IMR-90 (cell line): ENCODE data around the gene ILK. TPM values are rescaled to one million over a fixed set of nuclear protein-coding genes. Genes with fewer than 3 reads are reported as not detected.

ENCODE experiments used
- ATAC-seq: fragments of 200-7000 bp; cut with Tn5 transposase; 2 replicates; pipeline ENCODE4 v1.9.1; 2020; ENCODE audit warnings: low read depth, mild to moderate bottlenecking, moderate library complexity
- BruUV-seq: library from RNA; stranded (reverse); fragments of 400-500 nt; replicated peaks from 2 replicates; lab custom pipeline; 2021; lab: Mats Ljungman, UMichigan
- CTCF ChIA-PET: fragments of 300-600 bp; formaldehyde crosslinking; extraction: SDS; loops from one replicate; lab custom pipeline; 2021; ENCODE audit warnings: antibody characterized with exemption; lab: Yijun Ruan, JAX
- POLR2A ChIA-PET: fragments of 300-600 bp; sonication (Branson Sonifier 250); formaldehyde crosslinking; loops from one replicate; lab custom pipeline; 2022; ENCODE audit warnings: antibody characterized with exemption; ENCODE audit not compliant: unreplicated experiment; lab: Charles Lee
- DNase-seq: peaks from one replicate; pipeline ENCODE4 v3.0.0; 2013
- H2AFZ ChIP-seq: replicated peaks from 2 replicates; pipeline ENCODE3; 2013; ENCODE audit warnings: low read length, mild to moderate bottlenecking; ENCODE audit not compliant: poor library complexity
- H2AK5ac ChIP-seq: 2 replicates; pipeline ENCODE4 v1.6.1; 2013; ENCODE audit warnings: low read depth, low read length, inconsistent platforms
- H2AK9ac ChIP-seq: replicated peaks from 2 replicates; pipeline ENCODE3; 2013; ENCODE audit warnings: mild to moderate bottlenecking, low read depth, low read length, moderate library complexity; ENCODE audit not compliant: poor library complexity
- H2BK120ac ChIP-seq: 2 replicates; pipeline ENCODE4 v1.6.1; 2013; ENCODE audit warnings: low read depth, low read length, inconsistent platforms
- H2BK15ac ChIP-seq: 3 replicates; pipeline ENCODE4 v1.6.1; 2013; ENCODE audit warnings: low read depth, low read length, inconsistent platforms
- H2BK20ac ChIP-seq: 2 replicates; pipeline ENCODE4 v1.6.1; 2013; ENCODE audit warnings: low read depth, mild to moderate bottlenecking, inconsistent platforms, low read length, moderate library complexity
- H2BK5ac ChIP-seq: 2 replicates; pipeline ENCODE4 v1.6.1; 2013; ENCODE audit warnings: mild to moderate bottlenecking, low read depth, low read length, inconsistent platforms; ENCODE audit not compliant: poor library complexity, severe bottlenecking
- H3K14ac ChIP-seq: replicated peaks from 2 replicates; pipeline ENCODE4 v1.6.1; 2013; ENCODE audit warnings: low read depth, low read length, inconsistent platforms
- H3K18ac ChIP-seq: 2 replicates; pipeline ENCODE4 v1.6.1; 2013; ENCODE audit warnings: low read depth, low read length, control low read depth
- H3K23ac ChIP-seq: 2 replicates; pipeline ENCODE4 v1.6.1; 2013; ENCODE audit warnings: low read depth, low read length, inconsistent platforms
- H3K27ac ChIP-seq: 2 replicates; pipeline ENCODE4 v1.5.1; 2013; ENCODE audit warnings: mild to moderate bottlenecking, control low read depth, low read length; ENCODE audit not compliant: insufficient read depth
- H3K27me3 ChIP-seq: 2 replicates; pipeline ENCODE4 v1.6.1; 2013; ENCODE audit warnings: low read length; ENCODE audit not compliant: control insufficient read depth, insufficient read depth
- H3K36me3 ChIP-seq: 2 replicates; pipeline ENCODE4 v1.6.1; 2013; ENCODE audit warnings: low read length, mixed read lengths; ENCODE audit not compliant: control insufficient read depth, insufficient read depth
- H3K4ac ChIP-seq: 2 replicates; pipeline ENCODE4 v1.6.1; 2013; ENCODE audit warnings: low read depth, low read length, inconsistent platforms
- H3K4me1 ChIP-seq: 2 replicates; pipeline ENCODE4 v1.6.1; 2013; ENCODE audit warnings: low read length, mixed read lengths; ENCODE audit not compliant: control insufficient read depth, insufficient read depth
- H3K4me2 ChIP-seq: 2 replicates; pipeline ENCODE4 v1.6.1; 2013; ENCODE audit warnings: low read depth, mild to moderate bottlenecking, control low read depth, low read length, moderate library complexity
- H3K4me3 ChIP-seq: 2 replicates; pipeline ENCODE4 v1.5.1; 2013; ENCODE audit warnings: low read depth, mild to moderate bottlenecking, control low read depth, low read length, moderate library complexity; ENCODE audit not compliant: insufficient read depth
- H3K56ac ChIP-seq: 2 replicates; pipeline ENCODE4 v1.6.1; 2013; ENCODE audit warnings: low read length, inconsistent platforms; ENCODE audit not compliant: insufficient read depth; ENCODE audit errors: extremely low read depth
- H3K79me1 ChIP-seq, 2 experiments: 2 replicates each; pipeline ENCODE4 v1.6.1; 2013; ENCODE audit warnings: low read length in 2 of 2, inconsistent platforms in 1 of 2, low read depth in 1 of 2
- H3K9ac ChIP-seq: 2 replicates; pipeline ENCODE4 v1.6.1; 2013; ENCODE audit warnings: low read depth, low read length, control low read depth
- H3K9me1 ChIP-seq: 2 replicates; pipeline ENCODE4 v1.6.1; 2013; ENCODE audit warnings: low read length, inconsistent platforms; ENCODE audit not compliant: insufficient read depth
- H3K9me3 ChIP-seq: 2 replicates; pipeline ENCODE4 v1.6.1; 2013; ENCODE audit warnings: low read length; ENCODE audit not compliant: control insufficient read depth, insufficient read depth
- H4K20me1 ChIP-seq: 2 replicates; pipeline ENCODE4 v1.6.1; 2013; ENCODE audit warnings: low read length, inconsistent platforms; ENCODE audit not compliant: insufficient read depth
- H4K5ac ChIP-seq: 2 replicates; pipeline ENCODE4 v1.6.1; 2013; ENCODE audit warnings: mild to moderate bottlenecking, low read depth, low read length, control low read depth
- H4K8ac ChIP-seq, 2 experiments: 2 replicates each; pipeline ENCODE4 v1.6.1; 2013; ENCODE audit warnings: low read depth in 2 of 2, low read length in 2 of 2, control low read depth in 1 of 2, inconsistent platforms in 1 of 2
- H4K91ac ChIP-seq: 2 replicates; pipeline ENCODE4 v1.6.1; 2013; ENCODE audit warnings: low read depth, low read length, inconsistent platforms; ENCODE audit not compliant: insufficient read depth
- BHLHE40 ChIP-seq: fragments of 150-350 bp; IDR thresholded peaks from 2 replicates; pipeline ENCODE4 v1.6.1; 2016; ENCODE audit warnings: mild to moderate bottlenecking, low read depth, low read length
- CEBPB ChIP-seq: IDR thresholded peaks from 2 replicates; pipeline ENCODE4 v1.6.1; 2012; ENCODE audit warnings: low read depth, low read length, improper control_type of control experiment
- CHD1 ChIP-seq: IDR thresholded peaks from 2 replicates; pipeline ENCODE4 v1.6.1; 2012; ENCODE audit warnings: low read depth, low read length, improper control_type of control experiment
- FOS ChIP-seq: fragments of 150-350 bp; IDR thresholded peaks from 2 replicates; pipeline ENCODE4 v1.6.1; 2016; ENCODE audit warnings: low read depth, low read length
- MAFK ChIP-seq: IDR thresholded peaks from 2 replicates; pipeline ENCODE4 v1.6.1; 2012; ENCODE audit warnings: low read depth, low read length, improper control_type of control experiment
- MAZ ChIP-seq: IDR thresholded peaks from 2 replicates; pipeline ENCODE4 v1.6.1; 2012; ENCODE audit warnings: low read depth, mild to moderate bottlenecking, low read length, improper control_type of control experiment, moderate library complexity, borderline replicate concordance
- MXI1 ChIP-seq: IDR thresholded peaks from 2 replicates; pipeline ENCODE4 v1.6.1; 2012; ENCODE audit warnings: low read depth, mild to moderate bottlenecking, low read length, moderate library complexity, borderline replicate concordance
- NFE2L2 ChIP-seq: fragments of 150-350 bp; IDR thresholded peaks from 2 replicates; pipeline ENCODE4 v1.6.1; 2016; ENCODE audit warnings: low read depth, mild to moderate bottlenecking, low read length
- POLR2A ChIP-seq: IDR thresholded peaks from 2 replicates; pipeline ENCODE4 v1.6.1; 2012; ENCODE audit warnings: mild to moderate bottlenecking, low read depth, low read length
- RAD21 ChIP-seq: IDR thresholded peaks from 2 replicates; pipeline ENCODE4 v1.6.1; 2012; ENCODE audit warnings: low read length, improper control_type of control experiment
- RCOR1 ChIP-seq: IDR thresholded peaks from 2 replicates; pipeline ENCODE4 v1.6.1; 2012; ENCODE audit warnings: mild to moderate bottlenecking, low read length, improper control_type of control experiment; ENCODE audit not compliant: insufficient replicate concordance
- RFX5 ChIP-seq: IDR thresholded peaks from 2 replicates; pipeline ENCODE4 v1.8.0; 2012; ENCODE audit warnings: low read depth, mild to moderate bottlenecking, low read length, moderate library complexity
- SMC3 ChIP-seq: fragments of 150-350 bp; IDR thresholded peaks from 2 replicates; pipeline ENCODE4 v1.6.1; 2016; ENCODE audit warnings: low read depth, mild to moderate bottlenecking, antibody characterized with exemption, low read length, moderate library complexity
- WGBS, 2 experiments: methylation state at CpG; one replicate each; pipeline versions ENCODE4 v1.1.5 to v1.1.7; 2013; ENCODE audit warnings: missing lambda C conversion rate in 2 of 2; ENCODE audit not compliant: insufficient read length in 1 of 2; ENCODE audit errors: extremely low coverage in 2 of 2; 5-methylcytosine and 5-hydroxymethylcytosine counted together
- dilution Hi-C: fragments of 300-500 bp; cut with HindIII; formaldehyde crosslinking; loops from one replicate; pipeline ENCODE4 v1.14.3; 2018; ENCODE audit warnings: low sequenced_read_pairs; ENCODE audit not compliant: unreplicated experiment
- in situ Hi-C: fragments of 300-500 bp; cut with MboI; formaldehyde crosslinking; loops from 3 replicates; pipeline ENCODE4 v1.14.3; 2019; ENCODE audit warnings: low sequenced_read_pairs, inconsistent platforms, mixed read lengths
- intact Hi-C: fragments of 100-400 bp; cut with micrococcal nuclease; formaldehyde crosslinking; loops from 2 replicates; pipeline ENCODE4 v1.10.0; 2022
- polyA plus RNA-seq, 3 experiments: library from polyadenylated mRNA; depleted of rRNA; stranded (reverse); fragments of >200 nt; gene quantifications; 2 replicates each; pipeline ENCODE4 v1.2.3, GENCODE V29; 2012; ENCODE audit warnings: low replicate concordance in 1 of 3
- total RNA-seq: library from RNA; depleted of rRNA; stranded (reverse); fragments of >200 nt; gene quantifications from 2 replicates; pipeline ENCODE4 v1.2.3, GENCODE V29; 2012
- TF ChIP-seq, protein P1 (sequence below): fragments of 150-350 bp; IDR thresholded peaks from 2 replicates; pipeline ENCODE4 v1.6.1; 2016; ENCODE audit warnings: low read depth, mild to moderate bottlenecking, low read length, moderate library complexity, borderline replicate concordance
- TF ChIP-seq, protein P2 (sequence below): fragments of 150-350 bp; IDR thresholded peaks from 2 replicates; pipeline ENCODE4 v1.6.1; 2017; ENCODE audit warnings: mild to moderate bottlenecking, antibody characterized with exemption, low read length, low read depth

The ILK gene
- total and polyA plus RNA-seq, 2 of the 4 experiments (the other 2 are of a cell fraction), result 339 to 389 TPM

- H3K56ac ChIP-seq, result no peak overlapping the region
- intact Hi-C loops, result no loop called here
- no peak overlapping the region for H2BK120ac ChIP-seq
- H2BK15ac ChIP-seq, result no peak overlapping the region
- no peak overlapping the region for H4K91ac ChIP-seq
- no peak overlapping the region for H3K14ac ChIP-seq
- no peak overlapping the region for H3K18ac ChIP-seq
- no TSS peak for BruUV-seq
- no peak overlapping the region for H2AK5ac ChIP-seq
- H2AFZ ChIP-seq, result no peak overlapping the region
- no peak overlapping the region for H2BK20ac ChIP-seq
- H3K9me1 ChIP-seq, result peaks cover 7% of the 10 kb centered on the region
- no peak for ATAC-seq
- peaks cover 25% of the 10 kb centered on the region for H3K36me3 ChIP-seq
- no peak overlapping the region for H3K4me3 ChIP-seq
- no peaks in the 10 kb centered on the region for H3K27me3 ChIP-seq
- peaks cover 5% of the 10 kb centered on the region; the same call in 1 of the 2 replicates for H3K4me1 ChIP-seq
- H2AK9ac ChIP-seq, result no peak overlapping the region
- H3K9ac ChIP-seq, result no peak overlapping the region
- H4K5ac ChIP-seq, result no peak overlapping the region
- H3K27ac ChIP-seq, result no peak overlapping the region
- 97% methylated on average over 10 of the region's 26 CpGs; no CpG with 5 or more reads in 1 of the 2 experiments for WGBS, 2 experiments
- H3K79me1 ChIP-seq, result peaks cover 5 to 19% of the 10 kb centered on the region in 2 experiments; a peak in 3 of 4 replicates
- no peak overlapping the region for H3K4ac ChIP-seq
- in situ Hi-C loops, result no loop called here
- no peak overlapping the region for H4K8ac ChIP-seq
- dilution Hi-C loops, result no loop called here
- no peak overlapping the region for H2BK5ac ChIP-seq
- H3K23ac ChIP-seq, result no peak overlapping the region
- no peaks in the 10 kb centered on the region for H3K9me3 ChIP-seq
- CTCF ChIA-PET, result no interaction called here
- no peak for TF ChIP-seq MXI1
- no peak for TF ChIP-seq RCOR1
- no peak for TF ChIP-seq SMC3
- TF ChIP-seq CHD1, result no peak
- no peak for TF ChIP-seq NFE2L2
- no peak for TF ChIP-seq MAZ
- TF ChIP-seq MAFK, result no peak
- TF ChIP-seq, protein P1, sequence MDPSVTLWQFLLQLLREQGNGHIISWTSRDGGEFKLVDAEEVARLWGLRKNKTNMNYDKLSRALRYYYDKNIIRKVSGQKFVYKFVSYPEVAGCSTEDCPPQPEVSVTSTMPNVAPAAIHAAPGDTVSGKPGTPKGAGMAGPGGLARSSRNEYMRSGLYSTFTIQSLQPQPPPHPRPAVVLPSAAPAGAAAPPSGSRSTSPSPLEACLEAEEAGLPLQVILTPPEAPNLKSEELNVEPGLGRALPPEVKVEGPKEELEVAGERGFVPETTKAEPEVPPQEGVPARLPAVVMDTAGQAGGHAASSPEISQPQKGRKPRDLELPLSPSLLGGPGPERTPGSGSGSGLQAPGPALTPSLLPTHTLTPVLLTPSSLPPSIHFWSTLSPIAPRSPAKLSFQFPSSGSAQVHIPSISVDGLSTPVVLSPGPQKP, result no peak
- TF ChIP-seq POLR2A, result no peak
- TF ChIP-seq, protein P2, sequence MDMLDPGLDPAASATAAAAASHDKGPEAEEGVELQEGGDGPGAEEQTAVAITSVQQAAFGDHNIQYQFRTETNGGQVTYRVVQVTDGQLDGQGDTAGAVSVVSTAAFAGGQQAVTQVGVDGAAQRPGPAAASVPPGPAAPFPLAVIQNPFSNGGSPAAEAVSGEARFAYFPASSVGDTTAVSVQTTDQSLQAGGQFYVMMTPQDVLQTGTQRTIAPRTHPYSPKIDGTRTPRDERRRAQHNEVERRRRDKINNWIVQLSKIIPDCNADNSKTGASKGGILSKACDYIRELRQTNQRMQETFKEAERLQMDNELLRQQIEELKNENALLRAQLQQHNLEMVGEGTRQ, result no peak
- TF ChIP-seq BHLHE40, result no peak
- no peak for TF ChIP-seq FOS
- TF ChIP-seq CEBPB, result no peak
- no peak for TF ChIP-seq RFX5
- no peak for TF ChIP-seq RAD21
- POLR2A ChIA-PET, result no interaction called here
- no peak for DNase-seq
- H3K4me2 ChIP-seq, result no peak overlapping the region
- H4K20me1 ChIP-seq, result peaks cover 5% of the 10 kb centered on the region; the same call in 1 of the 2 replicates
Observed at GRCh38 chr11:6640985-6641701, 37.6 kb downstream of the ILK start.
